GM13977 (cell line): Measurements from ENCODE around the gene RADIL.
"Not testable (repeated sequence)": the region's sequence is repeated elsewhere in the genome, so short reads cannot be mapped to it uniquely, and the experiment has no call there.

Source experiments
- DNase-seq: peaks from one replicate; pipeline ENCODE4 v3.0.0; 2012; ENCODE audit warnings: low spot score
- in situ Hi-C: fragments of 300-500 bp; cut with MboI; formaldehyde crosslinking; loops from one replicate; pipeline ENCODE4 v1.12.0; 2022; ENCODE audit warnings: low sequenced_read_pairs, low pct_unique_long_range_greater_than_20kb, mixed read lengths, inconsistent platforms; ENCODE audit not compliant: unreplicated experiment
- TF ChIP-seq, protein P1 (sequence below): IDR thresholded peaks from 2 replicates; pipeline ENCODE4 v1.5.1; 2012; ENCODE audit warnings: mild to moderate bottlenecking, control low read depth; ENCODE audit not compliant: insufficient read depth; ENCODE audit errors: extremely low read depth, missing control alignments

The RADIL gene

DNA sequence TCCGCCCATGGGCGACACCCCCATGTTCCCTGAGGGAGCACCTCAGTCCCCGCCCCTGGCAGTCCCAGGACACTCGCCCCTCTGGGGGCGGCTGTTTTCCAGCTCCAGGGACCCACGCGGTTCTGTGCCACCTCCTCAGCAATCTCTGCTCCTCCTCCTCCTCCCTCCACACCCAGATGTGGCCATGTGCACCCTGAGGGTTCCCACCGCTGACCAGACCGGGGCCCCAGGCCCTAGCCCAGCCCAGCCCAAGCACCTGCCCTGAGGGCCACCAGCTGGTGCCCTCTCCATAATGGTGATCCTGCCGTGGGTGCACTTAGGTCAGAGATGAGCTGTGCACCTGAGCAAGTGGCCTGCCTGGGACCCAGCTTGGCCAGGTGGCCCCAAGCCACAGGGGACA is 83.0 kb downstream of the RADIL start:
- TF ChIP-seq, protein P1, sequence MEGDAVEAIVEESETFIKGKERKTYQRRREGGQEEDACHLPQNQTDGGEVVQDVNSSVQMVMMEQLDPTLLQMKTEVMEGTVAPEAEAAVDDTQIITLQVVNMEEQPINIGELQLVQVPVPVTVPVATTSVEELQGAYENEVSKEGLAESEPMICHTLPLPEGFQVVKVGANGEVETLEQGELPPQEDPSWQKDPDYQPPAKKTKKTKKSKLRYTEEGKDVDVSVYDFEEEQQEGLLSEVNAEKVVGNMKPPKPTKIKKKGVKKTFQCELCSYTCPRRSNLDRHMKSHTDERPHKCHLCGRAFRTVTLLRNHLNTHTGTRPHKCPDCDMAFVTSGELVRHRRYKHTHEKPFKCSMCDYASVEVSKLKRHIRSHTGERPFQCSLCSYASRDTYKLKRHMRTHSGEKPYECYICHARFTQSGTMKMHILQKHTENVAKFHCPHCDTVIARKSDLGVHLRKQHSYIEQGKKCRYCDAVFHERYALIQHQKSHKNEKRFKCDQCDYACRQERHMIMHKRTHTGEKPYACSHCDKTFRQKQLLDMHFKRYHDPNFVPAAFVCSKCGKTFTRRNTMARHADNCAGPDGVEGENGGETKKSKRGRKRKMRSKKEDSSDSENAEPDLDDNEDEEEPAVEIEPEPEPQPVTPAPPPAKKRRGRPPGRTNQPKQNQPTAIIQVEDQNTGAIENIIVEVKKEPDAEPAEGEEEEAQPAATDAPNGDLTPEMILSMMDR, result no peak
- in situ Hi-C loops, result no loop called here
- DNase-seq, result no peak

DNA sequence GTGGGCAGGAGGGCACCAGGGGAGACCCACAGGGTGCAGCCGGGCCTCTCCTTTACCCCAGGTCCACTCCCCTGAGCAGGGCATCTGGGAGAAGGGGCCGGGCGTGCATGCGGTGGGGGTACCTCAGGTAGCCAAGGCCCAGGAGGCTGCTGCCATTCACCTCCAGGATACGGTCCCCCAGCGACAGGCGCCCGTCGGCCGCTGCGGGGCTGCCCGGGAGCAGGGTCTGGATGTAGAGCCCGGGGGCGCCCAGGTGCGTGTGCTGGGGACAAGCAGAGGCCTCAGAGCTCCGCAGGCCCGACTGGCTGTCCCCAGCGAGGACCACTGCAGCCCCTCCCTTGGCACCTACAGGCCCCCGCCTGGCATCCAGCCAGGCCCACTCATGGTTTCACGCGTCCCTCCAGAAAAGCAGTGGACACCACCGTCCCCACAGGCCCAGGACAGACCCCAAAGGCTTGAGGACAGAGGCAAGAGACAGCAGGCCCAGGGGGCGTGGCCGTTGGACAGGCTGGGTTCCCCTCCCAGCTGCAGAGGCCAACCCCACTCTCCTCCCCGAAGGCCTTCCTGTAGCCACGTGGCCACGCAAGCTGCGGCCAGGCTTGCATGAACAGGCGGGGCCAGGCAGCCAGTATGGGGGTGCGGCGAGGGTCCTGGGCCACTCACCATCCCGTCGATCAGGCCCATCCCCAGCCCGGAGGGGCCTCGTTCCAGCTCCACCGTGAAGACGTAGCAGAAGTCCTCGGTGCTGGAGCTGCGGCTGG is 83.8 kb downstream of the RADIL start:
- TF ChIP-seq, protein P1, result no peak
- no peak for DNase-seq
- in situ Hi-C loops, result no loop called here

DNA sequence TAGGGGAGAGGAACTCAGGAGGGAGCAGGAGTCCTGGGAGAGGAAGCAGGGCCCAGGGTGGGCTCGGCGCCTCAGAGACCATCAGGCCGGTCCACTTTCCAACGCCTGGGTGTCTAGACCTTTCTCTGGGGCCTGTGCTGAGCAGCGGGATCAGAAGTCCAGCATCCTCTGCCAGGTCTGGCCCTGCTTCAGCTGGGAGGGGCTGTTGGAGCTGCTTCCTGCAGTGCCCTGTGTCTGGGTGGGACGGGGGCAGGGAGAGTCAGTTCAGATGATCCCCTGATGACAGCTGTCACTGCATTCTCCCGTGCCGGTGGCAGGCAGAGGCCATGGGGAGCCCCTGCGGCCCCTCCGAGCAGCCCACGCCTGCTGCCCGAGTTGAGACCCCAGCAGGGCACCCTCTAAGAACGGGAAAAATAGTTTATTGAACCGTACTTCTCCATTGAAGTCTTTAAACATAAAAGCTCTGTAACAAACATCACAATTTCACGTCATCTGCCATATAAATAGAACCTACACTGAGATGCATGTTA is 84.7 kb downstream of the RADIL start:
- TF ChIP-seq, protein P1, result no peak
- no peak for DNase-seq
- in situ Hi-C loops, result no loop called here

DNA sequence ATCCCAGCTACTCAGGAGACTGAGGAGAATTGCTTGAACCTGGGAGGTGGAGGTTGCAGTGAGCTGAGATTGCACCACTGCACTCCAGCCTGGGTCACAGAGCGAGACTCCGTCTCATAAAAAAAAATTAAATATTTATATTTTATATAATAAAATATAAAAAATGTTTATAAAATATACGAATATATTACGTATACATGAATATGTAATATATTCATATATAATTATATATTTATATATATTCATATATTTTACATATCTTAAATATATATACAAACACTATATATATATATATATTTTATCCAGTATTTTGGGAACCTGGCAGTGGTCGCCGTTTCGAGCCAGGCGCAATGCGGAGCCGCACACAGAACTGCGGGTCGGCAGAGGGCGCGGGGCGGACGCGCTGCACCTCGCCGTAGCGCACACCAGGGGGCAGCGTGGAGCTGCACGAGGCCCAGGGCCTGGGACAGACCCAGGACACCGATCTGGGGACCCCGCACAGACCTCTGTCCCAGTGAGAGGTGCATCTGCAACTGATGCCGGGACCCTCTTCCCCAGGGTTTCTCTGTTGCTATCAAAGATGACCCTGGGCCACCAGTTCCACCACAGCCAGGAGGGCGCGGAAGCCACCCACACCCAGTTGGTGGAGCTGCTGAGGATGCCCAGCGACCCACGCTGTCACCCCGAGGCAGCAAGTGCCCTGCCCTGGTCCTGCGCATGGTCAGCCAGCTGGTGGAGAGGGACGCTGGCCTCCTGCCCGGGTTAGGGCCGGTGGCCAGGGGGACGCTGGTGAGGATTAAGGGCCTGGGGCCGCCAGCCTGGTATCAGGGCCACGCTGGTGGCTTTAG is 85.4 kb downstream of the RADIL start:
- TF ChIP-seq, protein P1, result peak; percentile 97
- in situ Hi-C loops, result no loop called here
- DNase-seq, result peak; percentile 89

DNA sequence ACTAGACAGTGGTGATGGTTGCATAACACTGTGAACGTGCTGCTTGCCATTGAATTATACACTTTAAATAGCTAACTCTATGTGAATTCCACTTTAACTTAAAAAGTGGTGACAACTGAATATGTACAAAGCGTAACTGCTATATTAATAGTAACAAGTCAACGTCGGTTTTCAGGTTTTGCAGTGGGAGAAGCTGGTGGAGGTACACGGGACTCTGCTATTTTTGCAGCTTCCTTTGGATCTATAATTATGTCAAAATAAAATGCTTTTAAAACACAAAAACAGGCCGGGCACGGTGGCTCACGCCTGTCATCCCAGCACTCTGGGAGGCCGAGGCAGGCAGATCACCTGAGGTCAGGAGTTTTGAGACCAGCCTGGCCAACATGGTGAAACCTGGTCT is 87.1 kb downstream of the RADIL start:
- in situ Hi-C loops, result no loop called here
- TF ChIP-seq, protein P1, result no peak
- DNase-seq, result no peak

DNA sequence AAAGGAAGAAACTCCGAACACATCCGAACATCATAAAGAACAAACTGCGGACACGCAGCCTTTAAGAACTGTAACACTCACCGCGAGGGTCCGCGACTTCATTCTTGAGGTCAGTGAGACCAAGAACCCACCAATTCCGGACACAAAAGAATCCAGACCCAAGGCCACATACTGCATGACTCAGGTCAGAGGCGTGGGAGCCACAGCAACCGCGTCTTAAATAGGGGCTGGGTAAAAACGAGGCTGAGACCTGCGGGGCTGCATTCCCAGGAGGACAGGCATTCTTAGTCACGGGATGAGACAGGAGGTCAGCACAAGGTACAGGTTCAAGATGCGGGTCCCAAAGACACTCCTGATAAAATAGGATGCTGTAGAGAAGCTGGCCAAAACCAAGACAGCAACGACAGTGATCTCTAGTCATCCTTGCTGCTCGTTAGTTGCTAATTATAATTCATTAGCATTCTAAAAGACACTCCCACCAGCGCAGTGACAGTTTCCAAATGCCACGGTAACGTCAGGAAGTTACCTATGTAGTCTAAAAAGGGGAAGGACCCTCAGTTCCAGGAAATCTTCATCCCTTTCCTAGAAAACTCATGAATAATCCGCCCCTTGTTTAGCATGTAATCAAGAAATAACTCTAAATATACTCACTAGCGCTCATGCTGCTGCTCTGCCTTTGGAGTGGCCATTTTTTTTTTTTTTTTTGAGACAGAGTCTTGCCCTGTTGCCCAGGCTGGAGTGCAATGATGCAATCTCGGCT is 88.7 kb downstream of the RADIL start:
- DNase-seq, result no peak
- TF ChIP-seq, protein P1, result no peak
- in situ Hi-C loops, result no loop called here

DNA sequence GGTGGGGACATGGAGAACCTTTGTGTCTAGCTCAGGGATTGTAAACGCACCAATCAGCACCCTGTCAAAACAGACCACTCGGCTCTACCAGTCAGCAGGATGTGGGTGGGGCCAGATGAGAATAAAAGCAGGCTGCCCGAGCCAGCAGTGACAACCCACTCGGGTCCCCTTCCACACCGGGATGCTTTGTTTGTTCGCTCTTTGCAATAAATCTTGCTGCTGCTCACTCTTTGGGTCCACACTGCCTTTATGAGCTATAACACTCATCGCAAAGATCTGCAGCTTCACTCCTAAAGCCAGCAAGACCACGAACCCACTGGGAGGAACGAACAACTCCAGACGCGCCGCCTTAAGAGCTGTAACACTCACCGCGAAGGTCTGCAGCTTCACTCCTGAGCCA is 89.3 kb downstream of the RADIL start:
- DNase-seq, in situ Hi-C loops: not testable (repeated sequence)

DNA sequence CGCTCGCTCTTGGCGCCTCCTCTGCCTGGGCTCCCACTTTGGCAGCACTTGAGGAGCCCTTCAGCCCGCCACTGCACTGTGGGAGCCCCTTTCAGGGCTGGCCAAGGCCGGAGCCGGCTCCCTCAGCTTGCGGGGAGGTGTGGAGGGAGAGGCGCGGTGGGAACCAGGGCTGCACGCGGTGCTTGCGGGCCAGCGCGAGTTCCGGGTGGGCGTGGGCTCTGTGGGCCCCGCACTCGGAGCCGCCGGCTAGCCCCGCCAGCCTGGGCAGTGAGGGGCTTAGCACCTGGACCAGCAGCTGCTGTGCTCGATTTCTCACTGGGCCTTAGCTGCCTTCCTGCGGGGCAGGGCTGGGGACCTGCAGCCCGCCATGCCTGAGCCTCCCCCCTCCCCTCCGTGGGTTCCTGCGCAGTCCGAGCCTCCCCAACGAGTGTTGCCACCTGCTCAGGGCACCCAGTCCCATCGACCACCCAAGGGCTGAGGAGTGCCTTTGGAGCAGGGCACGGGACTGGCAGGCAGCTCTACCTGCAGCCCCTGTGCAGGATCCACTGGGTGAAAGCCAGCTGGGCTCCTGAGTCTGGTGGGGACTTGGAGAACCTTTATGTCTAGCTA is 90.0 kb downstream of the RADIL start:
- in situ Hi-C loops, DNase-seq: not testable (repeated sequence)
